ENCODE results near the gene NCMAP.
A peak's percentile ranks its signal among the peaks of the same experiment; 100 is the strongest.

NCMAP gene

DNA sequence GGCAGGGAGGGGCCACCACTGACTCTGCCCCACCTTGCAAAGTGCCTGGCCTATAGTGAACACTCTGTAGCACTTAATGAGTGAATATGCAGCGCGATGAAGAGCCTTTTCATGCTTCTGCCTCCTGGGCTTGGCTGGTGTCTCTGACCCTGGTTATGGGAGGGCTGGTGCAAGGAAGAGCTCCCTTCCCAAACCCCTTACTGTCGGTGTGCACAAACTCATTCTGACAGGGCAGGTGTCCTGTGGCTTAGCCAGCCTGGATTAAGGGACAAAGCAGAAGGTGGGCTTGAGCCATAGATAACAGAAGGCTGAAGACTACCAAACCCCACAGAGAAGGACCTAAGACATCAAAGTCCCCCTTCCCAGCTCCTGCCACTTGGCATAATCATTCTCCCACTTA lies 2.0 kb upstream of the NCMAP start:
- Histone ChIP-seq H3K27ac (ENCODE audit: low read length, poor library complexity, severe bottlenecking) (no peak overlapping the region), H3K23ac (ENCODE audit: low read length in 2 of 2) (no peak overlapping the region), H3K79me1 (replicated peaks; ENCODE audit: low read length, poor library complexity, severe bottlenecking) (no peaks in the 10 kb centered on the region), H2AFZ (ENCODE audit: low read depth, low read length) (no peak overlapping the region), H4K91ac (ENCODE audit: low read length) (no peak overlapping the region), H3K4me3 (ENCODE audit: insufficient read depth in 1 of 2, low read depth in 1 of 2, low read length in 2 of 2) (no peak overlapping the region), H4K8ac (ENCODE audit: low read length) (no peak overlapping the region), H2BK5ac (ENCODE audit: low read depth, low read length, poor library complexity, severe bottlenecking) (no peak overlapping the region), H3K36me3 (ENCODE audit: control insufficient read depth in 1 of 2, insufficient read depth in 2 of 2, low read depth in 1 of 2, low read length in 2 of 2) (no peaks in the 10 kb centered on the region), H2BK15ac (ENCODE audit: low read depth, poor library complexity, severe bottlenecking) (no peak overlapping the region), H2AK5ac (ENCODE audit: low read length, severe bottlenecking) (no peak overlapping the region), H3K9me3 (ENCODE audit: control insufficient read depth, low read length) (no peaks in the 10 kb centered on the region), H3K18ac (ENCODE audit: low read depth in 1 of 2, low read length in 2 of 2) (no peak overlapping the region), H3K4me2 (ENCODE audit: low read length, poor library complexity, severe bottlenecking) (no peak overlapping the region), H3K27me3 (ENCODE audit: control insufficient read depth in 1 of 2, insufficient read depth in 1 of 2, low read length in 2 of 2) (peaks cover 18 to 83% of the 10 kb centered on the region in 2 experiments), H2BK12ac (ENCODE audit: low read length in 2 of 2) (peak overlapping the region in 1 of 2 experiments; percentile 7), H3K9ac (ENCODE audit: low read length) (no peak overlapping the region), H3K4ac (ENCODE audit: low read depth in 1 of 2, low read length in 2 of 2) (no peak overlapping the region), H2BK120ac (ENCODE audit: low read depth, low read length) (no peak overlapping the region), H3K14ac (ENCODE audit: low read length in 2 of 2) (no peak overlapping the region), H3K4me1 (ENCODE audit: control insufficient read depth, insufficient read depth, low read depth, low read length) (peaks cover 29% of the 10 kb centered on the region)
- DNase-seq = no peak
- WGBS = 100% methylated on average over 2 of the region's 3 CpGs

DNA sequence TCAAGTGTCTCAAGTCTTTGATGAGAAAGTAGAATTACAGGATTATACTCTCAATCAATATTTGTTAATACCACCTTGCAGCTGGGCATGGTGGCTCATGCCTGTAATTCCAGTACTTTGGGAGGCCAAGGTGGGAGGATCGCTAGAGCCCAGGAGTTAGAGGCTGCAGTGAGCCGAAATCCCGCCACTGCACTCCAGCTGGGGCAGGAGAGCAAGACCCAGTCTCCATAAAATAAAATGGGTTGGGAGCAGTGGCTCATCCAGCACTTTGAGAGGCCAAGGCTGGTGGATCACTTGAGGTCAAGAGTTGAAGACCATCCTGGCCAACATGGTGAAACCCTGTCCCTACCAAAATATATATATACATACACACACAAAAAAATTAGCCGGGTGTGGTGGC lies 1.2 kb upstream of the NCMAP start:
- 98% methylated on average over 4 of the region's 4 CpGs for WGBS

DNA sequence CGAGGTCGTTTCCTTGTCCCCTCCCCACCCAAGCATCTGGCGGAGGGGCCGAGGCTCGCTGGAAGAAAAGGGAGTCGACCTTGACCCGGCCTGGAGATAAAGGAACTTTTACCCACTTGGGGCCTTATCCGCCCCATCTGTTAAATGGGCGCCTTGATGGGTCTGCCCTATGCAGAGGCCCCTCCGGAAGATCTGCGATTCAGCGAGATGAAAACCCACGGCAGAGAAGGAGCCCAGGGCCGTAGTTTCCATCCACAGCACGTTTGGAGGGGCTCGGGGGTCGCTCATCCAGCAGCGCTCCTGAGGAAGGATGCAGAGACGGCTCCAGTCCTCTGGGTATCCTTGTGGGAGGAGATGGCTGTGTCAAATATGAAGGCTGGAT lies 518 bp downstream of the NCMAP start:
- Histone ChIP-seq H3K4ac (ENCODE audit: low read depth in 1 of 2, low read length in 2 of 2) (no peak overlapping the region), H3K4me3 (ENCODE audit: insufficient read depth in 1 of 2, low read depth in 1 of 2, low read length in 2 of 2) (peak overlapping the region in 1 of 2 experiments; percentile 43), H3K79me1 (replicated peaks; ENCODE audit: low read length, poor library complexity, severe bottlenecking) (no peaks in the 10 kb centered on the region), H3K27me3 (ENCODE audit: control insufficient read depth in 1 of 2, insufficient read depth in 1 of 2, low read length in 2 of 2) (peaks cover 18 to 67% of the 10 kb centered on the region in 2 experiments), H2BK12ac (ENCODE audit: low read length in 2 of 2) (no peak overlapping the region), H3K4me2 (ENCODE audit: low read length, poor library complexity, severe bottlenecking) (peak overlapping the region; percentile 75), H2BK120ac (ENCODE audit: low read depth, low read length) (no peak overlapping the region), H3K36me3 (ENCODE audit: control insufficient read depth in 1 of 2, insufficient read depth in 2 of 2, low read depth in 1 of 2, low read length in 2 of 2) (no peaks in the 10 kb centered on the region), H2AFZ (ENCODE audit: low read depth, low read length) (no peak overlapping the region), H3K18ac (ENCODE audit: low read depth in 1 of 2, low read length in 2 of 2) (no peak overlapping the region), H3K9ac (ENCODE audit: low read length) (no peak overlapping the region), H3K9me3 (ENCODE audit: control insufficient read depth, low read length) (no peaks in the 10 kb centered on the region), H3K27ac (ENCODE audit: low read length, poor library complexity, severe bottlenecking) (no peak overlapping the region), H4K8ac (ENCODE audit: low read length) (no peak overlapping the region), H2AK5ac (ENCODE audit: low read length, severe bottlenecking) (no peak overlapping the region), H2BK15ac (ENCODE audit: low read depth, poor library complexity, severe bottlenecking) (peak overlapping the region; percentile 52), H4K91ac (ENCODE audit: low read length) (no peak overlapping the region), H3K23ac (ENCODE audit: low read length in 2 of 2) (no peak overlapping the region), H3K14ac (ENCODE audit: low read length in 2 of 2) (peak overlapping the region in 1 of 2 experiments; percentile 90), H3K4me1 (ENCODE audit: control insufficient read depth, insufficient read depth, low read depth, low read length) (peaks cover 36% of the 10 kb centered on the region), H2BK5ac (ENCODE audit: low read depth, low read length, poor library complexity, severe bottlenecking) (no peak overlapping the region)
- 62% methylated on average over 19 of the region's 19 CpGs for WGBS
- no peak for DNase-seq

More for the DNA sequence above, 1.2 kb upstream of the NCMAP start:
- Histone ChIP-seq H3K79me1 (replicated peaks; ENCODE audit: low read length, poor library complexity, severe bottlenecking) (no peaks in the 10 kb centered on the region), H3K27me3 (ENCODE audit: control insufficient read depth in 1 of 2, insufficient read depth in 1 of 2, low read length in 2 of 2) (peaks cover 18 to 75% of the 10 kb centered on the region in 2 experiments), H4K8ac (ENCODE audit: low read length) (no peak overlapping the region), H3K4me3 (ENCODE audit: insufficient read depth in 1 of 2, low read depth in 1 of 2, low read length in 2 of 2) (no peak overlapping the region), H3K36me3 (ENCODE audit: control insufficient read depth in 1 of 2, insufficient read depth in 2 of 2, low read depth in 1 of 2, low read length in 2 of 2) (no peaks in the 10 kb centered on the region), H4K91ac (ENCODE audit: low read length) (no peak overlapping the region), H3K18ac (ENCODE audit: low read depth in 1 of 2, low read length in 2 of 2) (no peak overlapping the region), H2BK5ac (ENCODE audit: low read depth, low read length, poor library complexity, severe bottlenecking) (no peak overlapping the region), H3K4me1 (ENCODE audit: control insufficient read depth, insufficient read depth, low read depth, low read length) (peaks cover 36% of the 10 kb centered on the region), H2BK120ac (ENCODE audit: low read depth, low read length) (no peak overlapping the region), H2AFZ (ENCODE audit: low read depth, low read length) (no peak overlapping the region), H3K14ac (ENCODE audit: low read length in 2 of 2) (no peak overlapping the region), H2AK5ac (ENCODE audit: low read length, severe bottlenecking) (no peak overlapping the region), H3K9me3 (ENCODE audit: control insufficient read depth, low read length) (no peaks in the 10 kb centered on the region), H3K4me2 (ENCODE audit: low read length, poor library complexity, severe bottlenecking) (no peak overlapping the region), H2BK12ac (ENCODE audit: low read length in 2 of 2) (no peak overlapping the region), H3K23ac (ENCODE audit: low read length in 2 of 2) (no peak overlapping the region), H3K4ac (ENCODE audit: low read depth in 1 of 2, low read length in 2 of 2) (no peak overlapping the region), H2BK15ac (ENCODE audit: low read depth, poor library complexity, severe bottlenecking) (no peak overlapping the region), H3K27ac (ENCODE audit: low read length, poor library complexity, severe bottlenecking) (no peak overlapping the region), H3K9ac (ENCODE audit: low read length) (no peak overlapping the region)
- DNase-seq = no peak

DNA sequence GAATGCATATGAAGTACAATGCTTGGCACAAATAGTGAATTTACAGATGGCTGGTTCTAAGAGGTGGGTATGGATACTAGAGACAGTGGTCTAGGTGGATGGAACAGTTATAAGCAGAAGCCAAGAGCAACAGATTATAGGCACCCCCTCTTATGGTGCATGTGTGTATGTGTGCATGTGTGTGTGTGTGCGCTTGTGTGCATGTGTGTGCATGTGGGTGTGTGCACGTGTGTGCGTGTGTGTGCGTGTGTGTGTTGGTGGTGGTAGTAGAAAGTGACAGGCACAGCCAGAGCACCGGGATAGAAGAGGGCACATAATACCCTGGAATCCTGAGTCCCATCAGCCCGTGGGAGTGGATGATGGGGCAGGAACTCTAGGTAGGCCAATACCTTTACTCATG lies 1.3 kb downstream of the NCMAP start:
- Histone ChIP-seq H2BK12ac (ENCODE audit: low read length in 2 of 2) (no peak overlapping the region), H3K18ac (ENCODE audit: low read depth in 1 of 2, low read length in 2 of 2) (no peak overlapping the region), H4K8ac (ENCODE audit: low read length) (no peak overlapping the region), H3K9me3 (ENCODE audit: control insufficient read depth, low read length) (no peaks in the 10 kb centered on the region), H4K91ac (ENCODE audit: low read length) (peak overlapping the region; percentile 86), H2AFZ (ENCODE audit: low read depth, low read length) (no peak overlapping the region), H3K14ac (ENCODE audit: low read length in 2 of 2) (no peak overlapping the region), H3K4me2 (ENCODE audit: low read length, poor library complexity, severe bottlenecking) (no peak overlapping the region), H3K9ac (ENCODE audit: low read length) (no peak overlapping the region), H2BK5ac (ENCODE audit: low read depth, low read length, poor library complexity, severe bottlenecking) (no peak overlapping the region), H3K4me3 (ENCODE audit: insufficient read depth in 1 of 2, low read depth in 1 of 2, low read length in 2 of 2) (no peak overlapping the region), H2BK120ac (ENCODE audit: low read depth, low read length) (no peak overlapping the region), H3K36me3 (ENCODE audit: control insufficient read depth in 1 of 2, insufficient read depth in 2 of 2, low read depth in 1 of 2, low read length in 2 of 2) (no peaks in the 10 kb centered on the region), H3K79me1 (replicated peaks; ENCODE audit: low read length, poor library complexity, severe bottlenecking) (no peaks in the 10 kb centered on the region), H2BK15ac (ENCODE audit: low read depth, poor library complexity, severe bottlenecking) (no peak overlapping the region), H3K4me1 (ENCODE audit: control insufficient read depth, insufficient read depth, low read depth, low read length) (peaks cover 37% of the 10 kb centered on the region), H2AK5ac (ENCODE audit: low read length, severe bottlenecking) (no peak overlapping the region), H3K23ac (ENCODE audit: low read length in 2 of 2) (no peak overlapping the region), H3K4ac (ENCODE audit: low read depth in 1 of 2, low read length in 2 of 2) (no peak overlapping the region), H3K27me3 (ENCODE audit: control insufficient read depth in 1 of 2, insufficient read depth in 1 of 2, low read length in 2 of 2) (peaks cover 18 to 64% of the 10 kb centered on the region in 2 experiments), H3K27ac (ENCODE audit: low read length, poor library complexity, severe bottlenecking) (no peak overlapping the region)
- 97% methylated on average over 6 of the region's 6 CpGs for WGBS
- no peak for DNase-seq

All from mesenchymal stem cell (in vitro differentiated cells and primary cell).